Breast epithelium (tissue), 4 donors: ENCODE measurements around the gene NMRK2. TPM values are rescaled to one million over a fixed set of nuclear protein-coding genes. Genes with fewer than 3 reads are reported as not detected.
"Not testable (repeated sequence)": the region's sequence is repeated elsewhere in the genome, so short reads cannot be mapped to it uniquely, and the experiment has no call there.

Experiments
- DNase-seq, 2 donors: peaks; one replicate each; pipeline ENCODE4 v3.0.0-alpha.2; 2019; ENCODE audit warnings: low spot score in 2 of 2
- H3K27ac ChIP-seq, 2 donors: fragments of 200-600 bp; sonication (generic) in 1 of 2; one replicate each; pipeline ENCODE4 v1.5.1; 2016 to 2019; ENCODE audit warnings: mild to moderate bottlenecking in 1 of 2
- H3K27me3 ChIP-seq, 2 donors: fragments of 200-600 bp; sonication (generic) in 1 of 2; one replicate each; pipeline versions ENCODE4 v1.5.1 to v1.6.0; 2017 to 2019; ENCODE audit warnings: control low read depth in 1 of 2, mild to moderate bottlenecking in 1 of 2
- H3K36me3 ChIP-seq: fragments of 200-600 bp; one replicate; pipeline ENCODE4 v1.5.1; 2019
- H3K4me1 ChIP-seq, 2 donors: fragments of 200-600 bp; sonication (generic); one replicate each; pipeline ENCODE4 v1.5.1; 2016 to 2019; ENCODE audit warnings: control low read depth in 1 of 2
- H3K4me3 ChIP-seq, 3 donors: fragments of 200-600 bp; sonication (generic); 1 replicate in 2 of 3; 2 replicates in 1 of 3; pipeline ENCODE4 v1.5.1; 2016 to 2019; ENCODE audit warnings: mild to moderate bottlenecking in 3 of 3, moderate library complexity in 2 of 3
- H3K9me3 ChIP-seq, 2 donors: fragments of 200-600 bp; sonication (generic) in 1 of 2; one replicate each; pipeline ENCODE4 v1.5.1; 2016 to 2019; ENCODE audit warnings: control low read depth in 1 of 2
- CTCF ChIP-seq, 3 donors: fragments of 450-650 bp; IDR thresholded peaks; one replicate each; pipeline ENCODE4 v1.5.1; 2016 to 2017; ENCODE audit warnings: antibody characterized with exemption in 3 of 3, mild to moderate bottlenecking in 3 of 3, moderate library complexity in 3 of 3
- POLR2A ChIP-seq: fragments of 450-650 bp; IDR thresholded peaks from one replicate; pipeline ENCODE4 v1.6.1; 2016; ENCODE audit warnings: antibody characterized with exemption, mild to moderate bottlenecking, moderate library complexity
- POLR2AphosphoS5 ChIP-seq, 3 donors: sonication (generic); formaldehyde crosslinking; IDR thresholded peaks; one replicate each; pipeline ENCODE4 v1.6.1; 2017; ENCODE audit warnings: antibody characterized with exemption in 3 of 3
- intact Hi-C: fragments of 100-400 bp; cut with DNase I; formaldehyde crosslinking; loops from one replicate; pipeline ENCODE4 v1.15.1; 2023; ENCODE audit warnings: low total_unique reads
- total RNA-seq, 3 donors: library from RNA; depleted of rRNA; stranded (reverse); fragments of >200 nt; gene quantifications; one replicate each; pipeline ENCODE4 v1.1.0, GENCODE V29; 2016

Gene NMRK2
- total RNA-seq, 3 donors from 2014 or later = 0.73 to 0.98 TPM; not detected in 1

DNA sequence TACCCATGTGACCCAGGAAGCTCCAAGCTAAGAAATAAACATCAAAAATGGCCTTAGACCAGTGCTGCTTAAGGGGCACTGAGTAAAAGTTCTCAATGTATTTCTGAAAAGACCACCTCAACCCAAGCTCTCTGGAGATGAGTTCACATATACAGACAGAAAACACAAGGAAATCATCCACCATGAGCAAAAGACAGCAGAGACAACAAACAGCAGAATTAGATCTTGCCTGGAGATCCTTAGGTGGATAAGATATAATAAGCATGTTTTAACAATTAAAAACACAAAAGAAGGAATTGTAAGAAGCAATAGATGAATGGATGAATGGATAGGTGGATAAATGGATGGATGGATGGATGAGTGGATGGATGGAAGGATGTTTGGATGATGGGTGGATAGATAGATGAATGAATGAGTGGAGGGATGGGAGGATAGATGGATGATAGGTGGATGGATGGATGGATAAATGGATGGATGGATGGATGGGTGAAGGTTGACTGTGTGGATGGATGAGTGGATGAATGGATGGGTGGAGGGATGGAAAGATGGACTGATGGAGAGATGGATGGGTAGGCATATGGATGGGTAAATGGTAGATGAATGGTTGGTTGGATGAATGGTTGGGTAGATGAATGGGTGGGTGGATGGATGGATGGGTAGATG, 9.6 kb upstream of the NMRK2 start:
- TF ChIP-seq CTCF (IDR thresholded peaks at IDR 0.05) = no peak
- TF ChIP-seq POLR2AphosphoS5 (IDR thresholded peaks at IDR 0.05) = no peak
- TF ChIP-seq POLR2A = no peak
- no peaks in the 10 kb centered on the region for H3K4me1 ChIP-seq
- H3K27ac ChIP-seq = no peak overlapping the region
- H3K36me3 ChIP-seq = no peaks in the 10 kb centered on the region
- intact Hi-C loops = no loop called here
- DNase-seq = no peak
- H3K27me3 ChIP-seq = no peaks in the 10 kb centered on the region
- peaks cover 17 to 31% of the 10 kb centered on the region in 2 donors for H3K9me3 ChIP-seq
- H3K4me3 ChIP-seq = no peak overlapping the region

GRCh38 chr19:3923912-3924311, 9.0 kb upstream of the NMRK2 start:
- intact Hi-C loops = no loop called here
- H3K27me3 ChIP-seq = no peaks in the 10 kb centered on the region
- TF ChIP-seq CTCF (IDR thresholded peaks at IDR 0.05) (no peak), POLR2A (no peak), POLR2AphosphoS5 (IDR thresholded peaks at IDR 0.05) (no peak)
- no peaks in the 10 kb centered on the region for H3K4me1 ChIP-seq
- no peaks in the 10 kb centered on the region for H3K36me3 ChIP-seq
- DNase-seq = no peak
- no peak overlapping the region for H3K27ac ChIP-seq
- H3K4me3 ChIP-seq = no peak overlapping the region
- H3K9me3 ChIP-seq = peaks cover 17 to 31% of the 10 kb centered on the region in 2 donors

GRCh38 chr19:3931041-3931440, 1.8 kb upstream of the NMRK2 start:
- intact Hi-C loops = no loop called here
- Histone ChIP-seq H3K27ac (no peak overlapping the region), H3K36me3 (no peaks in the 10 kb centered on the region), H3K4me1 (no peaks in the 10 kb centered on the region), H3K4me3 (no peak overlapping the region), H3K9me3 (no peaks in the 10 kb centered on the region), H3K27me3 (peaks cover 3 to 16% of the 10 kb centered on the region in 2 donors)
- TF ChIP-seq POLR2AphosphoS5 (IDR thresholded peaks at IDR 0.05) (no peak), CTCF (IDR thresholded peaks at IDR 0.05) (no peak), POLR2A (no peak)
- no peak for DNase-seq

DNA sequence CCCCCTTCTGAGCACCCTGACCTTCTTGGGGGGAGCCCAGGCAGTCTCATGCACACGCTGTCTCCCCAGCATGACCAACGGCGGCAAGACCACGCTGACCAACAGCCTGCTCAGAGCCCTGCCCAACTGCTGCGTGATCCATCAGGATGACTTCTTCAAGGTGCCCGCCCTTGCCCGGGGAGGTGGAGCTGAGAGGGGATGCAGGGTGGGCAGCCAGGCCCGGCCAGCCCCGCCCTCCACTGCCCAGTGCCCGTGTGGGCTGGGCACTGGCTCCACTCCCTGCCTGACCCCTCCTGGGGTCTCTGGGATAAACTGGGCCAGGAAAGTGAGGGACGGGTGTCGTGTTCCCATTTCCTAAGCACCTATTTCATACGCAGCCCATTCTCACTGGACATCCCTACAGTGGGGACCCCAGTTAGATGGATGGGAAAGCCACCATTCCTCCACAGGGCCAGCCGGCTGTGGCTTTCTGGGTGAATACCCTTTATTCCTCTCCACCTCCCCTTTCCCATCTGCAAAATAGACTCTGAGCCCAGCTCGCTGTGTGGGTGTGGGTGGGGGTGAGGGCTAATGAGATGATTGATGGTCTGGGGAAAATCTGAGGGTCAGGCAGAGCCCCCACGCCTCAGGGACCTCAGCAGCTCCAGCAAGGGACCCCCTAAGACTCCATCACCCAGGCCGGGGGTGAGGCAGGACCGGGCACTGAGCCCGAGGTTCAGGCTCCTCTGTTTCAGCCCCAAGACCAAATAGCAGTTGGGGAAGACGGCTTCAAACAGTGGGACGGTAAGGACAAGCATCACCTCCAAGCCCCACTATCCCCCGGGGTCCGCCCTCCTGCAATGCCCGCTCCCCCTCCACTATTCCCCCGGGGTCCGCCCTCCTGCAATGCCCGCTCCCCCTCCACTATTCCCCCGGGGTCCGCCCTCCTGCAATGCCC, 3.9 kb downstream of the NMRK2 start:
- DNase-seq = no peak
- Histone ChIP-seq H3K4me1 (no peaks in the 10 kb centered on the region), H3K4me3 (no peak overlapping the region), H3K27ac (no peak overlapping the region), H3K9me3 (no peaks in the 10 kb centered on the region), H3K27me3 (peaks cover 3 to 16% of the 10 kb centered on the region in 2 donors), H3K36me3 (no peaks in the 10 kb centered on the region)
- intact Hi-C loops = no loop called here
- TF ChIP-seq CTCF (IDR thresholded peaks at IDR 0.05) (no peak), POLR2AphosphoS5 (IDR thresholded peaks at IDR 0.05) (no peak), POLR2A (no peak)

DNA sequence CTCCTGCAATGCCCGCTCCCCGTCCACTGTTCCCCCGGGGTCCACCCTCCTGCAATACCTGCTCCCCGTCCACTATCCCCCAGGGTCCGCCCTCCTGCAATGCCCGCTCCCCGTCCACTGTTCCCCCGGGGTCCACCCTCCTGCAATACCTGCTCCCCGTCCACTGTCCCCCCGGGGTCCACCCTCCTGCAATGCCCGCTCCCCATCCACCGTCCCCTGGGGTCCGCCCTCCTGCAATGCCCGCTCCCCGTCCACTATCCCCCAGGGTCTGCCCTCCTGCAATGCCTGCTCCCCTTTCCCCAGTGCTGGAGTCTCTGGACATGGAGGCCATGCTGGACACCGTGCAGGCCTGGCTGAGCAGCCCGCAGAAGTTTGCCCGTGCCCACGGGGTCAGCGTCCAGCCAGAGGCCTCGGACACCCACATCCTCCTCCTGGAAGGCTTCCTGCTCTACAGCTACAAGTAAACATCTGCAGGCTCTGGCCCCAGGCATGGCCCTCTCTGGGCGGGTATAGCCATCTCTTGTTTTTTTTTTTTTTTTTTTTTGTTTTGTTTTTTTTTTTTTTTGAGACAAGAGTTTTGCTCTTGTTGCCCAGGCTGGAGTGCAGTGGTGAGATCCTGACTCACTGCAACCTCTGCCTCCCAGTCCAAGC, 5.6 kb downstream of the NMRK2 start:
- H3K4me1 ChIP-seq, DNase-seq, intact Hi-C loops, H3K36me3 ChIP-seq, H3K9me3 ChIP-seq, H3K27me3 ChIP-seq, H3K27ac ChIP-seq, H3K4me3 ChIP-seq: not testable (repeated sequence)
